ENCODE results near the gene TMCO4. TPM values are rescaled to one million over a fixed set of nuclear protein-coding genes. Genes with fewer than 3 reads are reported as not detected.
A peak's percentile ranks its signal among the peaks of the same experiment; 100 is the strongest.

TMCO4 gene
- total and polyA plus RNA-seq, 2 of the 8 experiments (the other 6 are each of a cell fraction or from before 2014, with no cell fraction given) = 3.0 to 3.1 TPM

DNA sequence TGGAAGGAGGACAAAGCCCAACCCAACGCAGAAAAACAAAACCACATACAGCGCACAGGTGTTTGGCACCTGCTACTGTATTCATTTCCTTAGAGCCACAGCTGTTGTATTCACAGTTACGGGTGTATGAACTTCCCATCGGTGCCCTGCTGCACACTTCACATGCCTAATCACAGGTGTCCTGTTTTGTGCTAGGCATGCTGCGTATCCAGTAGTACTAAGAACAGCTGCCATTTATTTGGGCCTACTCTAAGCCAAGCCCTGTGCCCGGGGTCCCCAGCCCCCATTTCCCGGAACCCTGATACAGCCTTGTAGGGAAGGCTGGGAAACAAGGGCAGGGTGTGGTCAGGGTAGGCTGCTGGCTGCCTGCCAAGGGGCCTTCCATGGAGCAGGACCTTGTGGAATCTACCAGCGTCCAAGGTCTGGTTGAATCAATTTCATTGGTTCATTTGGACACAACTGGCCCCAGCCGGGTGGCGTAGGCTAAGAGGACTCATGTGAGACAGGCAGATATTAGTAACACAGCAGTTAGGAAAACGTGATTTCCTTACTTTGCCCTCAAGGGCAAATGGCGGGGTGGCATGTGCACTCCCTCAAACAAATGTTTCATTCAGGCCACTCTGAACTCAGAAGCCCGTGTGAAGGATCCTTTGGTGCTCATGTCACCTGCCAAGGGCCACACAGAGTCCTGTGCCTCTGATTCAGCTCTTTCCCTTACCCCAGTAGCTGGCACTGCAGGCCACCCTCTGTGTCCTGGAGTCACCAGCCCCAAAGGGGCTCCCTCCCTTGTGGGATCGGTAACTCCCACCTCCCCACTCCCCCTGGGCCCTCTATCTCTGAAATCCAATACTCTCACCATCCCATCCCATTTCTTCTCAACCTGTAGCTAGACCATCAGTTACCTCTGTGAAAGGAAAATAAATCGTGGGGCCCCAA is 16.4 kb upstream of the TMCO4 start:
- CTCF ChIA-PET (ENCODE audit: partially characterized antibody) = interaction anchor here (0.6 to 1.8 kb wide), 8 partner anchors 10 to 153 kb away, joined by 3 to 7 read pairs (median 4); no protein-coding TSS in a partner anchor
- no peak for TF ChIP-seq SP4 (IDR thresholded peaks at IDR 0.05; ENCODE audit: low read length)
- TF ChIP-seq GABPA (IDR thresholded peaks at IDR 0.05; ENCODE audit: borderline replicate concordance, insufficient read depth, low read length) = no peak
- TF ChIP-seq, protein P1, sequence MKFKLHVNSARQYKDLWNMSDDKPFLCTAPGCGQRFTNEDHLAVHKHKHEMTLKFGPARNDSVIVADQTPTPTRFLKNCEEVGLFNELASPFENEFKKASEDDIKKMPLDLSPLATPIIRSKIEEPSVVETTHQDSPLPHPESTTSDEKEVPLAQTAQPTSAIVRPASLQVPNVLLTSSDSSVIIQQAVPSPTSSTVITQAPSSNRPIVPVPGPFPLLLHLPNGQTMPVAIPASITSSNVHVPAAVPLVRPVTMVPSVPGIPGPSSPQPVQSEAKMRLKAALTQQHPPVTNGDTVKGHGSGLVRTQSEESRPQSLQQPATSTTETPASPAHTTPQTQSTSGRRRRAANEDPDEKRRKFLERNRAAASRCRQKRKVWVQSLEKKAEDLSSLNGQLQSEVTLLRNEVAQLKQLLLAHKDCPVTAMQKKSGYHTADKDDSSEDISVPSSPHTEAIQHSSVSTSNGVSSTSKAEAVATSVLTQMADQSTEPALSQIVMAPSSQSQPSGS (IDR thresholded peaks at IDR 0.05; ENCODE audit: low read length) = no peak
- TF ChIP-seq, protein P2, sequence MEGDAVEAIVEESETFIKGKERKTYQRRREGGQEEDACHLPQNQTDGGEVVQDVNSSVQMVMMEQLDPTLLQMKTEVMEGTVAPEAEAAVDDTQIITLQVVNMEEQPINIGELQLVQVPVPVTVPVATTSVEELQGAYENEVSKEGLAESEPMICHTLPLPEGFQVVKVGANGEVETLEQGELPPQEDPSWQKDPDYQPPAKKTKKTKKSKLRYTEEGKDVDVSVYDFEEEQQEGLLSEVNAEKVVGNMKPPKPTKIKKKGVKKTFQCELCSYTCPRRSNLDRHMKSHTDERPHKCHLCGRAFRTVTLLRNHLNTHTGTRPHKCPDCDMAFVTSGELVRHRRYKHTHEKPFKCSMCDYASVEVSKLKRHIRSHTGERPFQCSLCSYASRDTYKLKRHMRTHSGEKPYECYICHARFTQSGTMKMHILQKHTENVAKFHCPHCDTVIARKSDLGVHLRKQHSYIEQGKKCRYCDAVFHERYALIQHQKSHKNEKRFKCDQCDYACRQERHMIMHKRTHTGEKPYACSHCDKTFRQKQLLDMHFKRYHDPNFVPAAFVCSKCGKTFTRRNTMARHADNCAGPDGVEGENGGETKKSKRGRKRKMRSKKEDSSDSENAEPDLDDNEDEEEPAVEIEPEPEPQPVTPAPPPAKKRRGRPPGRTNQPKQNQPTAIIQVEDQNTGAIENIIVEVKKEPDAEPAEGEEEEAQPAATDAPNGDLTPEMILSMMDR (IDR thresholded peaks at IDR 0.05; ENCODE audit: control extremely low read depth in 1 of 3, insufficient read depth in 1 of 3, low read depth in 1 of 3, low read length in 3 of 3) = no peak
- TF ChIP-seq KDM1A (IDR thresholded peaks at IDR 0.05; ENCODE audit: borderline replicate concordance, low read length) = no peak
- no peak for TF ChIP-seq BCL11A (IDR thresholded peaks at IDR 0.05; ENCODE audit: low read depth in 2 of 2, low read length in 2 of 2)

More for the DNA sequence above, 16.4 kb upstream of the TMCO4 start:
- Histone ChIP-seq H2BK120ac (replicated peaks; ENCODE audit: low read depth, low read length) (peak overlapping the region; percentile 99), H3K56ac (replicated peaks; ENCODE audit: insufficient read length, low read depth, low read length) (no peak overlapping the region), H3K79me2 (ENCODE audit: control insufficient read depth in 1 of 2, insufficient read depth in 2 of 2, low read length in 2 of 2) (no peaks in the 10 kb centered on the region), H3K18ac (ENCODE audit: extremely low read depth, low read length) (peak overlapping the region; percentile 81), H2BK20ac (ENCODE audit: low read length) (peak overlapping the region; percentile 98), H3K9me3 (ENCODE audit: insufficient read depth in 2 of 2, low read depth in 1 of 2, low read length in 1 of 2) (no peaks in the 10 kb centered on the region), H3K27me3 (replicated peaks in 1 of 4; ENCODE audit: control insufficient read depth in 3 of 4, extremely low read depth in 1 of 4, insufficient read depth in 3 of 4, low read length in 3 of 4) (peaks cover 0 to 2% (median 0%) of the 10 kb centered on the region in 4 experiments; a peak in 1 of 7 replicates), H3K4ac (replicated peaks; ENCODE audit: insufficient read length, low read depth, low read length) (peak overlapping the region; percentile 36), H2BK15ac (ENCODE audit: low read length) (peak overlapping the region; percentile 65; the same call in 1 of the 2 replicates), H2BK12ac (ENCODE audit: low read depth, low read length) (peak overlapping the region; percentile 99), H3K9ac (replicated peaks in 1 of 4; ENCODE audit: extremely low read depth in 1 of 4, low read depth in 3 of 4, low read length in 3 of 4) (0 out of 7 replicates have a peak overlapping the region, but pooled peaks of 1 of the 4 experiments have one; percentile 5), H3K79me1 (ENCODE audit: low read depth, low read length) (no peaks in the 10 kb centered on the region), H4K5ac (ENCODE audit: insufficient read length, low read depth, low read length) (peak overlapping the region; percentile 10), H2AFZ (ENCODE audit: low read length) (no peak overlapping the region), H3K4me1 (replicated peaks in 1 of 4; ENCODE audit: control insufficient read depth in 3 of 4, insufficient read depth in 4 of 4, low read length in 3 of 4) (peaks cover 10 to 19% (median 11%) of the 10 kb centered on the region in 4 experiments), H3K27ac (ENCODE audit: low read depth, low read length) (peak overlapping the region; percentile 64; the same call in 1 of the 2 replicates), H3K36me3 (ENCODE audit: control insufficient read depth in 2 of 4, insufficient read depth in 4 of 4, low read length in 3 of 4) (no peaks in the 10 kb centered on the region), H4K91ac (replicated peaks; ENCODE audit: insufficient read length, low read length) (peak overlapping the region; percentile 78), H3K14ac (ENCODE audit: insufficient read length) (no peak overlapping the region), H3K23ac (ENCODE audit: insufficient read length) (no peak overlapping the region), H3K4me3 (ENCODE audit: extremely low read depth in 1 of 4, insufficient read depth in 2 of 4, low read depth in 3 of 4, low read length in 4 of 4) (no peak overlapping the region), H4K8ac (ENCODE audit: extremely low read depth, insufficient read depth, low read length) (no peak overlapping the region; the same call in 1 of the 2 replicates), H2AK5ac (ENCODE audit: low read depth, low read length) (peak overlapping the region; percentile 93; the same call in 1 of the 2 replicates), H3K23me2 (ENCODE audit: low read depth, low read length) (no peaks in the 10 kb centered on the region), H2BK5ac (ENCODE audit: low read depth, low read length) (peak overlapping the region; percentile 95; the same call in 1 of the 2 replicates), H3K4me2 (ENCODE audit: insufficient read depth in 1 of 2, low read depth in 2 of 2, low read length in 2 of 2) (peak overlapping the region; percentile 32 to 50; a peak in 3 of 4 replicates), H4K20me1 (replicated peaks in 1 of 2; ENCODE audit: control insufficient read depth in 1 of 2, insufficient read depth in 2 of 2, low read length in 2 of 2) (no peaks in the 10 kb centered on the region)
- FAIRE-seq (no peak), DNase-seq (ENCODE audit: low read depth in 1 of 2, low spot score in 2 of 2) (no peak)
- WGBS, 2 experiments (ENCODE audit: extremely low coverage in 1 of 2, insufficient coverage in 1 of 2, insufficient read length in 1 of 2, insufficient replicate concordance in 2 of 2, low coverage in 1 of 2, low lambda C conversion rate in 2 of 2, missing lambda C conversion rate in 1 of 2) = 72% methylated on average over 15 of the region's 15 CpGs; no CpG with 5 or more reads in 1 of the 2 experiments
- POLR2A ChIA-PET (ENCODE audit: partially characterized antibody) = interaction anchor here (1.3 to 2.0 kb wide), 2 partner anchors 35 to 43 kb away, joined by 3 to 5 read pairs; no protein-coding TSS in a partner anchor

All from H1 (cell line).